NCI-H345 treated with DMSO at 0.1 percent for 48 hours (cell line): ENCODE measurements around the gene KCNG1.

ENCODE experiments used
- DNase-seq: peaks from one replicate; lab custom pipeline; 2025; ENCODE audit not compliant: unreplicated experiment; lab: John Stamatoyannopoulos, UW

KCNG1 gene

GRCh38 chr20:50957276-50957675 is 65.6 kb downstream of the KCNG1 start:
- no peak for DNase-seq

DNA sequence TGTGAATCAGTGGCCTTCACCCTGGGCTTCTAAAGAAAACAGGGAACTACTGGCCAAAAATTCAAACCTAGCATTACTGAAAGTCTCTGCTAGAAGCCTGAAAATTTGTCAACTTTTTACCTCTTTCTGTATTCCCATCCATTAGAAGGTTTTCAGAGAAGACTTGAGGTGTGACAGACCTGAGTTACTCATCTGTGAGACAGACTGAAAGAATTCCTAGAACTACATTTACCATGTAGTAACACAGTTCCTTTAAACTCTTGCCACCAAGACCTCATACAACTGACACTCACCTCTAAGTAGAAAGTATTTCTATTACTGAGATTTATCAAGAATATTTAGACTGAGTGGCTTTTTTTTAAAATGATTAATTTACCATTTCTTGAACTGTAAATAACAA is 69.1 kb downstream of the KCNG1 start:
- DNase-seq, result no peak
